ENCODE measurements around the gene MAP3K9. TPM values are rescaled to one million over a fixed set of nuclear protein-coding genes. Genes with fewer than 3 reads are reported as not detected.

Gene MAP3K9
- total and polyA plus RNA-seq, 10 of the 15 experiments (the other 5 are each of a cell fraction or from before 2014, with no cell fraction given), result 0.48 to 7.9 (median 2.9) TPM

GRCh38 chr14:70796551-70796950 lies 12.8 kb downstream of the MAP3K9 start (continued):
- no peak for TF ChIP-seq SKIL (IDR thresholded peaks at IDR 0.05; ENCODE audit: low read depth, poor library complexity, severe bottlenecking)
- TF ChIP-seq TCF7 (IDR thresholded peaks at IDR 0.05; ENCODE audit: borderline replicate concordance), result no peak
- TF ChIP-seq CBX5 (IDR thresholded peaks at IDR 0.05; ENCODE audit: low read depth), result no peak

- Histone ChIP-seq H3K4me3 (no peak overlapping the region), H4K20me1 (ENCODE audit: control insufficient read depth, insufficient read depth) (no peaks in the 10 kb centered on the region), H3K36me3 (ENCODE audit: control insufficient read depth in 2 of 2, insufficient read depth in 2 of 2, low read length in 1 of 2) (peaks cover 0 to 4% of the 10 kb centered on the region in 2 experiments; a peak in 1 of 4 replicates), H3K4me1 (ENCODE audit: control insufficient read depth, insufficient read depth, low read length) (no peaks in the 10 kb centered on the region), H3K9ac (ENCODE audit: control insufficient read depth, insufficient read depth, low read length) (no peak overlapping the region), H3K9me3 (replicated peaks; ENCODE audit: control insufficient read depth, insufficient read depth, low read length) (no peaks in the 10 kb centered on the region), H3K27me3 (replicated peaks in 1 of 2; ENCODE audit: control insufficient read depth in 2 of 2, insufficient read depth in 2 of 2, low read length in 1 of 2) (no peaks in the 10 kb centered on the region), H3K27ac (ENCODE audit: control insufficient read depth, insufficient read depth) (no peak overlapping the region), H3K4me2 (ENCODE audit: control insufficient read depth, insufficient read depth) (no peak overlapping the region), H2AFZ (ENCODE audit: control insufficient read depth, low read depth, low read length) (no peak overlapping the region), H3K79me2 (ENCODE audit: control insufficient read depth, insufficient read depth, low read length) (0 out of 2 replicates have a peak, but pooled peaks cover 2% of the 10 kb centered on the region)
- BruUV-seq (replicated peaks), result no TSS peak
- 47% methylated on average over 3 of the region's 3 CpGs for WGBS (ENCODE audit: insufficient coverage, insufficient replicate concordance, low lambda C conversion rate, missing lambda C conversion rate)
- no peak for DNase-seq (ENCODE audit: low read depth, low spot score)
- RAD21 ChIA-PET (ENCODE audit: unreplicated experiment), result interaction anchor here (0.6 kb wide), 1 partner anchor 78 kb away, joined by 3 read pairs; no protein-coding TSS in a partner anchor
- no peak for ATAC-seq
- in situ Hi-C loops (cut with MboI), result no loop called here
- POLR2A ChIA-PET, result no interaction called here
- intact Hi-C loops (cut with micrococcal nuclease; ENCODE audit: unreplicated experiment), result no loop called here
- CTCF ChIA-PET, result interaction anchor here (0.8 kb wide), 1 partner anchor 171 kb away, joined by 3 read pairs; no protein-coding TSS in a partner anchor
- FAIRE-seq, result no peak
- SMC1A ChIA-PET (ENCODE audit: uncharacterized antibody, unreplicated experiment), result no interaction called here
- no peak for TF ChIP-seq DPF2 (IDR thresholded peaks at IDR 0.05)
- TF ChIP-seq POU2F2 (IDR thresholded peaks at IDR 0.05; ENCODE audit: borderline replicate concordance, low read depth, low read length), result no peak
- TF ChIP-seq MTA2 (IDR thresholded peaks at IDR 0.05; ENCODE audit: low read depth), result no peak
- no peak for TF ChIP-seq SUZ12 (IDR thresholded peaks at IDR 0.05; ENCODE audit: unreplicated experiment)
- TF ChIP-seq NRF1 (conservative IDR thresholded peaks at IDR 0.05; ENCODE audit: low read depth, low read length), result no peak
- no peak for TF ChIP-seq ZNF207 (IDR thresholded peaks at IDR 0.05; ENCODE audit: borderline replicate concordance)
- TF ChIP-seq EP300 (IDR thresholded peaks at IDR 0.05; ENCODE audit: borderline replicate concordance in 1 of 2, control insufficient read depth in 1 of 2, low read depth in 2 of 2, low read length in 2 of 2), result no peak
- no peak for TF ChIP-seq PAX5 (IDR thresholded peaks at IDR 0.05; ENCODE audit: borderline replicate concordance, low read depth, low read length)
- no peak for TF ChIP-seq CHD1 (IDR thresholded peaks at IDR 0.05; ENCODE audit: low read depth, low read length)
- TF ChIP-seq ZZZ3 (IDR thresholded peaks at IDR 0.05; ENCODE audit: control insufficient read depth, insufficient read length, low read depth), result no peak
- TF ChIP-seq JUND (IDR thresholded peaks at IDR 0.05; ENCODE audit: low read depth, low read length), result no peak
- TF ChIP-seq RELA (IDR thresholded peaks at IDR 0.05; ENCODE audit: borderline replicate concordance, partially characterized antibody), result no peak
- no peak for TF ChIP-seq POLR2AphosphoS2 (IDR thresholded peaks at IDR 0.05; ENCODE audit: low read depth, low read length)
- TF ChIP-seq NFXL1 (IDR thresholded peaks at IDR 0.05; ENCODE audit: borderline replicate concordance), result no peak
- TF ChIP-seq SREBF2 (IDR thresholded peaks at IDR 0.05; ENCODE audit: low read length), result no peak
- no peak for TF ChIP-seq ZBTB40 (IDR thresholded peaks at IDR 0.05; ENCODE audit: borderline replicate concordance)
Observed at GRCh38 chr14:70794294-70794693, 15.0 kb downstream of the MAP3K9 start.
